Right ventricle myocardium superior (tissue), 1 donor: Measurements from ENCODE around the gene NBPF19. TPM values are rescaled to one million over a fixed set of nuclear protein-coding genes. Genes with fewer than 3 reads are reported as not detected.
A peak's percentile ranks its signal among the peaks of the same experiment; 100 is the strongest.
"Not testable (repeated sequence)": the region's sequence is repeated elsewhere in the genome, so short reads cannot be mapped to it uniquely, and the experiment has no call there.

Experiments
- ATAC-seq: fragments of 200-7000 bp; cut with Tn5 transposase; one replicate; pipeline ENCODE4 v1.9.1; 2020; ENCODE audit warnings: mild to moderate bottlenecking; ENCODE audit not compliant: poor library complexity
- DNase-seq: peaks from one replicate; pipeline ENCODE4 v3.0.0-alpha.2; 2020
- intact Hi-C: fragments of 100-400 bp; cut with DNase I; formaldehyde crosslinking; loops from one replicate; pipeline ENCODE4 v1.11.2; 2022
- long read RNA-seq: library from polyadenylated mRNA; unstranded; transcript quantifications from one replicate; pipeline ENCODE4 v2.0.0, GENCODE V29; 2021
- total RNA-seq: library from RNA; stranded (reverse); fragmentation: NEBNext Ultra II Directional; extraction: Animal tissue kit (Norgen Biotek cat#: 25700); gene quantifications from one replicate; pipeline ENCODE4 v1.2.1, GENCODE V29; 2021
- donor health status: DM: no; HTN: yes; CAD: no; lungs with severe emphysema.

The NBPF19 gene
- total RNA-seq, result 2.9 TPM
- long read RNA-seq, partial matches to known transcripts, result 2 of 6 reads
- long read RNA-seq, other reads (novel, unspliced or antisense), result 4 of 6 reads

GRCh38 chr1:149474745-149475144 is at the start of gene NBPF19:
Gene NBPF19, plus strand, starts transcription at chr1:149475045. Its CDS starts 888 bp downstream, at chr1:149475933.
- DNase-seq, intact Hi-C loops, ATAC-seq: not testable (repeated sequence)

- DNase-seq, intact Hi-C loops, ATAC-seq: not testable (repeated sequence)
These were observed 46.5 kb upstream of the NBPF19 start for GRCh38 chr1:149428317-149428716.

- DNase-seq, result peak; percentile 64
- intact Hi-C loops, result not testable (repeated sequence)
These were observed 29.4 kb upstream of the NBPF19 start for GRCh38 chr1:149445451-149445850.

GRCh38 chr1:149452196-149452595 is 22.6 kb upstream of the NBPF19 start:
- intact Hi-C loops, ATAC-seq: not testable (repeated sequence)

More at GRCh38 chr1:149445451-149445850, 29.4 kb upstream of the NBPF19 start:
- not testable (repeated sequence) for ATAC-seq

GRCh38 chr1:149452652-149453051 is 22.2 kb upstream of the NBPF19 start:
- ATAC-seq, intact Hi-C loops, DNase-seq: not testable (repeated sequence)

More at GRCh38 chr1:149452196-149452595, 22.6 kb upstream of the NBPF19 start:
- DNase-seq, result not testable (repeated sequence)

- intact Hi-C loops, ATAC-seq: not testable (repeated sequence)
- DNase-seq, result peak; percentile 44
These were observed 83.5 kb downstream of the NBPF19 start for GRCh38 chr1:149558350-149558825.

GRCh38 chr1:149561806-149562205 is 87.0 kb downstream of the NBPF19 start:
- ATAC-seq, intact Hi-C loops, DNase-seq: not testable (repeated sequence)

- intact Hi-C loops, ATAC-seq, DNase-seq: not testable (repeated sequence)
These were observed 90.6 kb downstream of the NBPF19 start for GRCh38 chr1:149565485-149565884.

- ATAC-seq, intact Hi-C loops: not testable (repeated sequence)
These were observed 97.9 kb downstream of the NBPF19 start for GRCh38 chr1:149572763-149573162.

GRCh38 chr1:149585592-149585991 is 110.7 kb downstream of the NBPF19 start:
- ATAC-seq, DNase-seq, intact Hi-C loops: not testable (repeated sequence)

More at GRCh38 chr1:149572763-149573162, 97.9 kb downstream of the NBPF19 start:
- not testable (repeated sequence) for DNase-seq

Other genes starting within 250 kb of the NBPF19 start
- gene PPIAL4C, start 108.8 kb downstream of the NBPF19 start, total RNA-seq, result 0.59 TPM